PC-3 (cell line): ENCODE data around the gene LYPD3. TPM values are rescaled to one million over a fixed set of nuclear protein-coding genes. Genes with fewer than 3 reads are reported as not detected.

ENCODE experiments used
- ATAC-seq: fragments of 200-7000 bp; cut with Tn5 transposase; 2 replicates; pipeline ENCODE4 v1.9.1; 2020; ENCODE audit warnings: mild to moderate bottlenecking, moderate library complexity
- BruUV-seq: library from RNA; stranded (reverse); fragments of 400-500 nt; replicated peaks from 2 replicates; lab custom pipeline; 2021; lab: Mats Ljungman, UMichigan
- CTCF ChIA-PET: fragments of 300-600 bp; sonication (Branson Sonifier 250); formaldehyde crosslinking; loops from one replicate; lab custom pipeline; 2022; ENCODE audit warnings: antibody characterized with exemption; lab: Charles Lee
- POLR2A ChIA-PET: fragments of 300-600 bp; sonication (Branson Sonifier 250); formaldehyde crosslinking; loops from one replicate; lab custom pipeline; 2022; ENCODE audit warnings: antibody characterized with exemption; ENCODE audit not compliant: unreplicated experiment; lab: Charles Lee
- DNase-seq: peaks from one replicate; pipeline ENCODE4 v3.0.0-alpha.2; 2015
- H2AFZ ChIP-seq: fragments of 300-600 bp; sonication (generic); 2 replicates; pipeline ENCODE4 v1.6.0; 2016; ENCODE audit warnings: antibody characterized with exemption, low read length
- H3F3A ChIP-seq: fragments of 300-600 bp; sonication (generic); one replicate; pipeline ENCODE4 v1.6.0; 2017; ENCODE audit warnings: antibody characterized with exemption, low read length, control low read depth, mild to moderate bottlenecking; ENCODE audit not compliant: unreplicated experiment
- H3K27ac ChIP-seq: fragments of 300-600 bp; sonication (generic); 2 replicates; pipeline ENCODE4 v1.5.1; 2016; ENCODE audit warnings: mild to moderate bottlenecking, low read length
- H3K27me3 ChIP-seq: fragments of 300-600 bp; sonication (generic); 2 replicates; pipeline ENCODE4 v1.6.1; 2016; ENCODE audit warnings: low read length, mixed read lengths
- H3K36me3 ChIP-seq: fragments of 300-600 bp; sonication (generic); 2 replicates; pipeline ENCODE4 v1.6.1; 2016; ENCODE audit warnings: low read depth, mixed run types, low read length, mixed read lengths
- H3K4me1 ChIP-seq: fragments of 300-600 bp; sonication (generic); 2 replicates; pipeline ENCODE4 v1.5.1; 2016; ENCODE audit warnings: low read length; ENCODE audit not compliant: insufficient read depth
- H3K4me2 ChIP-seq: fragments of 300-600 bp; sonication (generic); 2 replicates; pipeline ENCODE4 v1.6.0; 2016; ENCODE audit warnings: low read length
- H3K4me3 ChIP-seq: fragments of 300-600 bp; sonication (generic); 2 replicates; pipeline ENCODE4 v1.5.1; 2016; ENCODE audit warnings: mild to moderate bottlenecking, low read length, mixed read lengths
- H3K79me2 ChIP-seq: fragments of 300-600 bp; sonication (generic); 2 replicates; pipeline ENCODE4 v1.6.1; 2017; ENCODE audit warnings: low read length, mixed read lengths
- H3K9ac ChIP-seq: fragments of 300-600 bp; sonication (generic); 2 replicates; pipeline ENCODE4 v1.6.0; 2016; ENCODE audit warnings: mild to moderate bottlenecking, low read length
- H3K9me2 ChIP-seq: fragments of 300-600 bp; sonication (generic); replicated peaks from 2 replicates; pipeline ENCODE4 v1.6.1; 2016; ENCODE audit warnings: mixed run types, low read length, mixed read lengths
- H3K9me3 ChIP-seq: fragments of 300-600 bp; sonication (generic); 2 replicates; pipeline ENCODE4 v1.6.1; 2016; ENCODE audit warnings: low read length, mixed read lengths
- H4K20me1 ChIP-seq: fragments of 300-600 bp; sonication (generic); 2 replicates; pipeline ENCODE4 v1.6.1; 2016; ENCODE audit warnings: low read length, mixed read lengths
- EZH2 ChIP-seq: fragments of 300-600 bp; sonication (generic); IDR thresholded peaks from one replicate; pipeline ENCODE4 v1.6.1; 2017; ENCODE audit warnings: antibody characterized with exemption, mild to moderate bottlenecking, low read length; ENCODE audit not compliant: unreplicated experiment
- EZH2phosphoT487 ChIP-seq: fragments of 300-600 bp; sonication (generic); IDR thresholded peaks from 2 replicates; pipeline ENCODE4 v1.6.1; 2018; ENCODE audit warnings: mild to moderate bottlenecking, antibody characterized with exemption, low read length, borderline replicate concordance
- intact Hi-C: fragments of 100-400 bp; cut with micrococcal nuclease; formaldehyde crosslinking; loops from 2 replicates; pipeline ENCODE4 v1.9.0; 2023
- total RNA-seq: library from RNA; depleted of rRNA; stranded (reverse); fragments of >200 nt; gene quantifications from 2 replicates; pipeline ENCODE4 v1.2.3, GENCODE V29; 2014
- TF ChIP-seq, protein P1 (sequence below): fragments of 300-600 bp; sonication (generic); conservative IDR thresholded peaks from 2 replicates; pipeline ENCODE4 v1.5.1; 2017; ENCODE audit warnings: antibody characterized with exemption, low read depth, mild to moderate bottlenecking, low read length

Gene LYPD3
- total RNA-seq, 1 experiment from 2014 or later, result 16.8 TPM

DNA sequence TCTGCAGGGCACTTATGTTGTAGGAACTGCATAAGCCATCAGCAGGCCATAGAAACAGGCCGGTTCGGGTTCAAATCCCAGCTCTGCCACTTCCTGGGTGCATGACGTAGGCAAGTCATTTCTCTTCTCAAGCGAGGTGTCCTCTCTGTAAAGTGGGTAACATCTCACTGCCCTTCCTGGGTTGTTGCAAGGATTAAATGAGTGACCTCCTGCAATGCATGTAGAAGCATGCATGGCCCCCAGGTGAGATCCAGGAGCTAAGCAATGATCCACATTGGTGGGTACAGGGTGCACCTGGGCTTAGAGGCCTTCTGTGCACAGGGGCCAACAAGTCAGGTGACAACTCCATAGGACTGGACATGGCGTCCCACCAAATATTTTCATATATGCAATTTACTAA is 25.4 kb upstream of the LYPD3 start:
- H3K4me3 ChIP-seq, result no peak overlapping the region
- H2AFZ ChIP-seq, result no peak overlapping the region
- H3K9me2 ChIP-seq, result no peaks in the 10 kb centered on the region
- no peaks in the 10 kb centered on the region for H3K27me3 ChIP-seq
- DNase-seq (no peak), ATAC-seq (no peak)
- ChIA-PET POLR2A (interaction anchor here (0.6 kb wide), 1 partner anchor 84 kb away, joined by 4 read pairs; no protein-coding TSS in a partner anchor), CTCF (no interaction called here)
- H3K9ac ChIP-seq, result no peak overlapping the region
- BruUV-seq, result no TSS peak
- intact Hi-C loops, result no loop called here
- no peaks in the 10 kb centered on the region for H4K20me1 ChIP-seq
- no peaks in the 10 kb centered on the region for H3K4me1 ChIP-seq
- TF ChIP-seq EZH2phosphoT487 (no peak), EZH2 (no peak)
- TF ChIP-seq, protein P1, sequence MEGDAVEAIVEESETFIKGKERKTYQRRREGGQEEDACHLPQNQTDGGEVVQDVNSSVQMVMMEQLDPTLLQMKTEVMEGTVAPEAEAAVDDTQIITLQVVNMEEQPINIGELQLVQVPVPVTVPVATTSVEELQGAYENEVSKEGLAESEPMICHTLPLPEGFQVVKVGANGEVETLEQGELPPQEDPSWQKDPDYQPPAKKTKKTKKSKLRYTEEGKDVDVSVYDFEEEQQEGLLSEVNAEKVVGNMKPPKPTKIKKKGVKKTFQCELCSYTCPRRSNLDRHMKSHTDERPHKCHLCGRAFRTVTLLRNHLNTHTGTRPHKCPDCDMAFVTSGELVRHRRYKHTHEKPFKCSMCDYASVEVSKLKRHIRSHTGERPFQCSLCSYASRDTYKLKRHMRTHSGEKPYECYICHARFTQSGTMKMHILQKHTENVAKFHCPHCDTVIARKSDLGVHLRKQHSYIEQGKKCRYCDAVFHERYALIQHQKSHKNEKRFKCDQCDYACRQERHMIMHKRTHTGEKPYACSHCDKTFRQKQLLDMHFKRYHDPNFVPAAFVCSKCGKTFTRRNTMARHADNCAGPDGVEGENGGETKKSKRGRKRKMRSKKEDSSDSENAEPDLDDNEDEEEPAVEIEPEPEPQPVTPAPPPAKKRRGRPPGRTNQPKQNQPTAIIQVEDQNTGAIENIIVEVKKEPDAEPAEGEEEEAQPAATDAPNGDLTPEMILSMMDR, result no peak
- no peaks in the 10 kb centered on the region for H3K36me3 ChIP-seq
- no peaks in the 10 kb centered on the region for H3K79me2 ChIP-seq
- no peak overlapping the region for H3K27ac ChIP-seq
- no peaks in the 10 kb centered on the region for H3K9me3 ChIP-seq
- H3K4me2 ChIP-seq, result no peak overlapping the region
- H3F3A ChIP-seq, result no peaks in the 10 kb centered on the region

DNA sequence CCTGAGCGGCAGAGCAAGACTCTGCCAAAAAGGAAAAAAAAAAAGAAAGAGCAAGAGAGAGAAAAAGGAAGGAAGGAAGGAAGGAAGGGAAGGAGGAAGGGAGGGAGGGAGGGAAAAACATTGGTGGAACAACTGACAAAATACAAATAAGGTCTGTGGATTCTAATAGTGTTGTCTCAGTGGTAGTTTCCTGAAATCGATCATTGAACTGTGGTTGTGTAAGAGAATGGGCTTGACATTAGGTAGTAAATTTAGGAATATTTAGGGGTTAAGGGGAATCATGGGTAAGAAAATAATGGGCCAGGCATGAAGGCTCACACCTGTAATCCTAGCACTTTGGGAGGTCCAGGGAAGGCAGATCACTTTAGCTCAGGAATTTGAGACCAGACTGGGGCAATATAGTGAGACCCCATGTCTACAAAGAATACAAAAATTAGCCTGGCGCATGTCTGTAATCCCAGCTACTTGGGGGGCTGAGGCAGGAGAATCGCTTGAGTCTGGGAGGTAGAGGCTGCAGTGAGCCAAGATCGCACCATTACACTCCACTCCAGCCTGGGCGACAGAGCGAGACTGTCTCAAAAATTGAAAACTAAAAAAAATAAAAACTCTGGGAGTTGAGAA is 24.7 kb upstream of the LYPD3 start:
- Histone ChIP-seq H3K4me2 (no peak overlapping the region), H4K20me1 (no peaks in the 10 kb centered on the region), H3K9me2 (no peaks in the 10 kb centered on the region), H3F3A (no peaks in the 10 kb centered on the region), H3K9ac (no peak overlapping the region), H3K79me2 (no peaks in the 10 kb centered on the region), H3K9me3 (no peaks in the 10 kb centered on the region), H3K4me3 (no peak overlapping the region), H3K27me3 (no peaks in the 10 kb centered on the region), H3K4me1 (no peaks in the 10 kb centered on the region), H3K27ac (no peak overlapping the region), H2AFZ (no peak overlapping the region), H3K36me3 (no peaks in the 10 kb centered on the region)
- intact Hi-C loops, result no loop called here
- ChIA-PET POLR2A (no interaction called here), CTCF (no interaction called here)
- no peak for DNase-seq
- TF ChIP-seq, protein P1, result no peak
- no peak for TF ChIP-seq EZH2
- TF ChIP-seq EZH2phosphoT487, result no peak
- BruUV-seq, result no TSS peak
- no peak for ATAC-seq

DNA sequence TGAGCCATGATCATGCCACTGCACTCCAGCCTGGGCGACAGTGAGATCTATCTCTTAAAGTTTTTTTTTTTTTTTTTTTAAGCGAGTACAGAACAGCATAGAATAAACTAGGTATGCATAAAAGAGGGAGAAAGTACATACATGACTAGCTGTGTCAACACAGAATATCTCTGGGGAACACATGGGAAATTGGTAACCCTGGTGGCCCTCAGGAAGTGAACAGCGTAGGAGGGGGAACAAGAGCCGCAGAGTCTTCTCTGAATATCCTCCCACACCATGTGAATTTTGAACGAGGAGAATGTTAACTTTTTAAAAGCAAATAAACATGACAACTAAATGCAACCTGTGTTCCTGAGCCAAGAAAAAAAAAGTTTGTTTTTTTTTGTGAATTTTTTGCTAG is 23.9 kb upstream of the LYPD3 start:
- CTCF ChIA-PET, result no interaction called here
- POLR2A ChIA-PET, result no interaction called here
- no TSS peak for BruUV-seq

More for the DNA sequence above, 23.9 kb upstream of the LYPD3 start:
- Histone ChIP-seq H3K9ac (no peak overlapping the region), H3K9me3 (no peaks in the 10 kb centered on the region), H3F3A (no peaks in the 10 kb centered on the region), H3K4me3 (no peak overlapping the region), H3K4me1 (no peaks in the 10 kb centered on the region), H3K36me3 (no peaks in the 10 kb centered on the region), H3K27me3 (no peaks in the 10 kb centered on the region), H3K4me2 (no peak overlapping the region), H4K20me1 (no peaks in the 10 kb centered on the region), H3K9me2 (no peaks in the 10 kb centered on the region), H3K79me2 (no peaks in the 10 kb centered on the region), H3K27ac (no peak overlapping the region), H2AFZ (no peak overlapping the region)
- intact Hi-C loops, result no loop called here
- TF ChIP-seq, protein P1, result no peak
- TF ChIP-seq EZH2phosphoT487, result no peak
- TF ChIP-seq EZH2, result no peak
- DNase-seq (no peak), ATAC-seq (no peak)
